Astrocyte of the spinal cord (primary cell): ENCODE data around the gene MACROD2.

Source experiments
- DNase-seq: peaks from one replicate; pipeline ENCODE4 v3.0.0; 2011; ENCODE audit warnings: low read depth, low spot score
- H3K4me3 ChIP-seq: 2 replicates; pipeline ENCODE4 v1.5.1; 2011; ENCODE audit warnings: low read depth, mild to moderate bottlenecking, low read length, moderate library complexity
- in situ Hi-C: cut with HindIII; loops from 2 replicates; pipeline ENCODE4 v1.10.0; 2017; ENCODE audit warnings: low sequenced_read_pairs
- TF ChIP-seq, protein P1 (sequence below): IDR thresholded peaks from 2 replicates; pipeline ENCODE4 v1.5.1; 2012; ENCODE audit warnings: low read depth, mild to moderate bottlenecking, low read length, inconsistent platforms

The MACROD2 gene

GRCh38 chr20:15310361-15310760 lies 1315.0 kb downstream of the MACROD2 start:
- in situ Hi-C loops: no loop called here
- no peak for DNase-seq
- TF ChIP-seq, protein P1, sequence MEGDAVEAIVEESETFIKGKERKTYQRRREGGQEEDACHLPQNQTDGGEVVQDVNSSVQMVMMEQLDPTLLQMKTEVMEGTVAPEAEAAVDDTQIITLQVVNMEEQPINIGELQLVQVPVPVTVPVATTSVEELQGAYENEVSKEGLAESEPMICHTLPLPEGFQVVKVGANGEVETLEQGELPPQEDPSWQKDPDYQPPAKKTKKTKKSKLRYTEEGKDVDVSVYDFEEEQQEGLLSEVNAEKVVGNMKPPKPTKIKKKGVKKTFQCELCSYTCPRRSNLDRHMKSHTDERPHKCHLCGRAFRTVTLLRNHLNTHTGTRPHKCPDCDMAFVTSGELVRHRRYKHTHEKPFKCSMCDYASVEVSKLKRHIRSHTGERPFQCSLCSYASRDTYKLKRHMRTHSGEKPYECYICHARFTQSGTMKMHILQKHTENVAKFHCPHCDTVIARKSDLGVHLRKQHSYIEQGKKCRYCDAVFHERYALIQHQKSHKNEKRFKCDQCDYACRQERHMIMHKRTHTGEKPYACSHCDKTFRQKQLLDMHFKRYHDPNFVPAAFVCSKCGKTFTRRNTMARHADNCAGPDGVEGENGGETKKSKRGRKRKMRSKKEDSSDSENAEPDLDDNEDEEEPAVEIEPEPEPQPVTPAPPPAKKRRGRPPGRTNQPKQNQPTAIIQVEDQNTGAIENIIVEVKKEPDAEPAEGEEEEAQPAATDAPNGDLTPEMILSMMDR: no peak
- H3K4me3 ChIP-seq: no peak overlapping the region

- no peak overlapping the region for H3K4me3 ChIP-seq
- TF ChIP-seq, protein P1: no peak
- in situ Hi-C loops: no loop called here
- DNase-seq: no peak
Measured at GRCh38 chr20:15316556-15316955, 1321.2 kb downstream of the MACROD2 start.

DNA sequence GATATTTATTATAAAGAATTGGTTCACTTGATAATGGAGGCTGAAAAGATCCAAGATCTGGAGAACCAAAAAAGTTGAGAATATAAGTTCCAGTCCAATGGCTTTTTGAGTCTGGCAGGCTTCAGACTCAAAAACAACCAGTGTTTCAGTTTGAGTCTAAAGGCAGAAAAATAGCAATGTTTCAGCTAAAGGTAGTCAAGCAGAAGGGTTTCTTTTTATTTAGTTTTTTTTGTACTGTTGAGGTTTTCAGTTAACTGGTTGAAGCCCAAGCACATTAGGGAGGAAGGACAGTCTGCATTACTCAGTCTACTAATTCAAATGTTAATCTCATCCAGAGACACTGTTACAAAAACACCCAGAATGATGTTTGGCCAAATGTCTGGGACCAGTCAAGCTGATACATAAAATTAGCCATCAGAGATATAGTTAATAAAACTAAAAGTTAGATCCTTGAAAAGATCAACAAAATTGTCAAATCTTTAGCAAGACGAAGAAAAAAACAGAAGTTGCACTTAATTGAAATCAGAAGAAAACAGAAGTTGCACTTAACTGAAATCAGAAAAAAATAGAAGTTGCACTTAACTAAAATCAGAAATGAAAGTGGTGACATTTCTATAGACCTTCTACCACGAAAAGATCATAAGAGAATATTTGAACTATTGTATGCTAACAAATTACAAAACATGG lies 1322.4 kb downstream of the MACROD2 start:
- DNase-seq: no peak
- in situ Hi-C loops: no loop called here
- H3K4me3 ChIP-seq: no peak overlapping the region
- TF ChIP-seq, protein P1: no peak

GRCh38 chr20:15318682-15319081 lies 1323.4 kb downstream of the MACROD2 start:
- in situ Hi-C loops: no loop called here
- no peak overlapping the region for H3K4me3 ChIP-seq
- no peak for DNase-seq
- TF ChIP-seq, protein P1: no peak

GRCh38 chr20:15319439-15319838 lies 1324.1 kb downstream of the MACROD2 start:
- no peak overlapping the region for H3K4me3 ChIP-seq
- TF ChIP-seq, protein P1: no peak
- no peak for DNase-seq
- in situ Hi-C loops: no loop called here

DNA sequence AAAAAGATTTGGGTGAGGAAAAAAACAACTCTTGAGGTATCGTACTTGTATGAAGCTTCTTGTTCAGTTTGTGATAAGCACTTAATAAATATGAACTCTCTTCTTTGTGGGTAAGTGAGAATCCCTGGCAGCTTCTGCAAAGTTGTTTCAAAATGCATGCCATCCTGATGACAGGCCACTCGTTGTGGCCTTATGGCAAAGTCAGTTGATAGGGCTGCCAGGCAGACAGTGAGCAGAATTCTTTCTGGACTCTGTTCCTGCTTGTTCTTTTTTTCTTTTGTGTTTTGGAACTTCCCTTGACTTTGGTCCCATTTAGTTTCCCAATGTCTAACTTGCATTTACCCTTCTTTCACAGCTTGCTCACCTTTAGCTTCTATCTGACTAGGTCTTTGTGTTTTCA lies 1325.6 kb downstream of the MACROD2 start:
- in situ Hi-C loops: no loop called here
- H3K4me3 ChIP-seq: no peak overlapping the region
- no peak for DNase-seq
- TF ChIP-seq, protein P1: no peak
